ENCODE results near the gene LRBA.

DNA sequence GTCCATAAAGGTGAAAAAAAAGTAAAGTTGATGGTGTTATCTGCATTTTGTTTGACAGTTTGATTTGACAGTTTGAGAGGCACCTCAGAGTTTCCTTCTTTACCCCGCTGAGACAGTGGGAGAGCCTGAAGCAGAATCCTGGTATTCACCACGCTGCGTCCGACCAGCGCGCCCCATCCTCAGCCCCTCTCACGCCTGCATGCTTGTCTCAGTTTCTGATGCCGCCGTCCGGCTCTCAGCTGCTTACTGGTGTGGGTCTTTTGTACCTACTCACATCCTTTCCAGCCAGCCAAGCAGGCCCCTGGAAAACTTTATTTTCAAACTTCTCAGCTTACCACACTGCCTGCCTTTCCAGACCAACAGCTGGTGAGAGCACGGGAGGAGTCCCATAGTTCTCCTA, 761.7 kb downstream of the LRBA start:
- TF ChIP-seq, protein P1, sequence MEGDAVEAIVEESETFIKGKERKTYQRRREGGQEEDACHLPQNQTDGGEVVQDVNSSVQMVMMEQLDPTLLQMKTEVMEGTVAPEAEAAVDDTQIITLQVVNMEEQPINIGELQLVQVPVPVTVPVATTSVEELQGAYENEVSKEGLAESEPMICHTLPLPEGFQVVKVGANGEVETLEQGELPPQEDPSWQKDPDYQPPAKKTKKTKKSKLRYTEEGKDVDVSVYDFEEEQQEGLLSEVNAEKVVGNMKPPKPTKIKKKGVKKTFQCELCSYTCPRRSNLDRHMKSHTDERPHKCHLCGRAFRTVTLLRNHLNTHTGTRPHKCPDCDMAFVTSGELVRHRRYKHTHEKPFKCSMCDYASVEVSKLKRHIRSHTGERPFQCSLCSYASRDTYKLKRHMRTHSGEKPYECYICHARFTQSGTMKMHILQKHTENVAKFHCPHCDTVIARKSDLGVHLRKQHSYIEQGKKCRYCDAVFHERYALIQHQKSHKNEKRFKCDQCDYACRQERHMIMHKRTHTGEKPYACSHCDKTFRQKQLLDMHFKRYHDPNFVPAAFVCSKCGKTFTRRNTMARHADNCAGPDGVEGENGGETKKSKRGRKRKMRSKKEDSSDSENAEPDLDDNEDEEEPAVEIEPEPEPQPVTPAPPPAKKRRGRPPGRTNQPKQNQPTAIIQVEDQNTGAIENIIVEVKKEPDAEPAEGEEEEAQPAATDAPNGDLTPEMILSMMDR (conservative IDR thresholded peaks at IDR 0.05) = no peak
- TF ChIP-seq EZH2 (IDR thresholded peaks at IDR 0.05; ENCODE audit: low read depth) = no peak

Data from PC-9 (cell line).